ENCODE results near the gene TAPBP. TPM values are rescaled to one million over a fixed set of nuclear protein-coding genes. Genes with fewer than 3 reads are reported as not detected.

TAPBP gene
- polyA plus RNA-seq, 3 donors = 138 to 228 (median 141) TPM

- Mint-ChIP-seq H3K27ac (peak overlapping the region; percentile 98 to 100 (median 100)), H3K27me3 (ENCODE audit: low read depth in 3 of 3) (peaks cover 0 to 3% (median 0%) of the 10 kb centered on the region in 3 donors), H3K4me1 (peaks cover 46% of the 10 kb centered on the region), H3K9me3 (peaks cover 0 to 7% (median 0%) of the 10 kb centered on the region in 7 donors), H3K4me3 (peak overlapping the region; percentile 100), H3K36me3 (peaks cover 40 to 61% of the 10 kb centered on the region in 2 donors)
- peaks cover 75% of the 10 kb centered on the region for H4K20me1 ChIP-seq (ENCODE audit: insufficient read depth, low read length)
- H3K27ac ChIP-seq (ENCODE audit: low read depth in 1 of 2, low read length in 2 of 2) = peak overlapping the region; percentile 94 to 98
- peak overlapping the region; percentile 53 for H2AFZ ChIP-seq (ENCODE audit: insufficient read depth, low read depth, low read length, poor library complexity, severe bottlenecking)
- H3K27me3 ChIP-seq (ENCODE audit: control insufficient read depth in 2 of 2, insufficient read depth in 2 of 2, low read length in 2 of 2) = no peaks in the 10 kb centered on the region
- H3K9ac ChIP-seq (ENCODE audit: insufficient read depth, low read length, poor library complexity, severe bottlenecking) = peak overlapping the region; percentile 78
- WGBS (ENCODE audit: insufficient coverage) = 0% methylated on average over 46 of the region's 54 CpGs
- peaks cover 39 to 62% of the 10 kb centered on the region in 2 donors for H3K36me3 ChIP-seq (replicated peaks in 1 of 2; ENCODE audit: control insufficient read depth in 1 of 2, insufficient read depth in 2 of 2, low read length in 2 of 2)
- H3K79me2 ChIP-seq (ENCODE audit: insufficient read depth, low read length) = peaks cover 88% of the 10 kb centered on the region
- no peaks in the 10 kb centered on the region for H3K9me3 ChIP-seq (replicated peaks in 1 of 2; ENCODE audit: control insufficient read depth in 1 of 2, insufficient read depth in 1 of 2, low read length in 2 of 2)
- TF ChIP-seq CTCF (IDR thresholded peaks at IDR 0.05) = peak; percentile 87
- peak overlapping the region; percentile 99 for H3K4me2 ChIP-seq (replicated peaks; ENCODE audit: extremely low read depth, low read length, poor library complexity, severe bottlenecking)
- H3K4me1 ChIP-seq (ENCODE audit: control insufficient read depth in 1 of 2, insufficient read depth in 2 of 2, low read length in 2 of 2) = peaks cover 34 to 36% of the 10 kb centered on the region in 2 donors
- DNase-seq = peak; percentile 85 to 88 (median 87)
- peak overlapping the region; percentile 75 to 95 (median 83) for H3K4me3 ChIP-seq (replicated peaks in 1 of 3; ENCODE audit: low read depth in 2 of 3, low read length in 3 of 3)
- intact Hi-C loops (cut with micrococcal nuclease) = loop anchor here (2.0 to 10.0 kb wide), 3 partner anchors 95 to 99 kb away; partner anchors contain the start of genes RXRB (in 2 of the 2), SLC39A7 (in 2 of the 2), HSD17B8 (in 1 of the 2) and KIFC1 (in 1 of the 2)
Measured at GRCh38 chr6:33299237-33299944, 14.5 kb downstream of the TAPBP start.

DNA sequence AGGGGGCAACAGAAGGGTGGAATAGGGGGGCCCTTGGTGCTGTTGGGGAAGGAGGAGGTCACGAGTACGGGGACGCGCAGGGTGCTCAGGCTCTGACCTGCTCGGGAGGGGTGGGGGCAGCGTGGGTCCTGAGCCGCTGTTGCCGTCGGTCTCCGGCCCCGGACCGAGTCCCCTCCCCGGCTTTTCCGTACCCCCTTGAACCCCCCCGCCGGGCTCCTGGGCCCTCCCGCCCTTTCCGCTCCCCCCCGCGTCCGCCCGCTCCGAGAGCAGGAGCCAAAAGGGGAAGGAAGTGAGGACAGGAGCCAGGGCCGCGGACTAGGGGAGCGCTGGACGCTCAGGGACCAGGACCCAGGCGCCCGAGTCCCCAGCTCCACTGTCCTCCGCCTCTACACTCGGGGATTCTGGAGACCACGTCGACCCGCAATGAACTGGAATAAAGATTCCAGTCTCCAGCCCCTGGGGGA is 15.1 kb downstream of the TAPBP start, which contains the start of gene RGL2:
Gene RGL2 (minus strand): TSS at position 170 of the 464 bp plus-strand sequence. CDS start 332 bp downstream, outside the sequence.
- Mint-ChIP-seq H3K27me3 (ENCODE audit: low read depth in 3 of 3) (peaks cover 0 to 3% (median 0%) of the 10 kb centered on the region in 3 donors), H3K9me3 (peaks cover 0 to 7% (median 0%) of the 10 kb centered on the region in 7 donors), H3K4me3 (peak within 1 kb of the TSS; percentile 100), H3K27ac (peak within 1 kb of the TSS; percentile 98 to 100 (median 100)), H3K4me1 (peaks cover 47% of the 10 kb centered on the region), H3K36me3 (peaks cover 40 to 60% of the 10 kb centered on the region in 2 donors)
- intact Hi-C loops (cut with micrococcal nuclease) = loop anchor here (2.0 to 10.0 kb wide), 3 partner anchors 96 to 98 kb away; partner anchors contain the start of genes RXRB (in 2 of the 2), SLC39A7 (in 2 of the 2), HSD17B8 (in 1 of the 2) and KIFC1 (in 1 of the 2)
- peak within 1 kb of the TSS; percentile 75 to 95 (median 83) for H3K4me3 ChIP-seq (replicated peaks in 1 of 3; ENCODE audit: low read depth in 2 of 3, low read length in 3 of 3)
- peaks cover 85% of the 10 kb centered on the region for H3K79me2 ChIP-seq (ENCODE audit: insufficient read depth, low read length)
- H3K36me3 ChIP-seq (replicated peaks in 1 of 2; ENCODE audit: control insufficient read depth in 1 of 2, insufficient read depth in 2 of 2, low read length in 2 of 2) = peaks cover 39 to 62% of the 10 kb centered on the region in 2 donors
- WGBS (ENCODE audit: insufficient coverage) = 0% methylated on average over 13 of the region's 34 CpGs
- H3K9ac ChIP-seq (ENCODE audit: insufficient read depth, low read length, poor library complexity, severe bottlenecking) = peak within 1 kb of the TSS; percentile 78
- peak within 1 kb of the TSS; percentile 99 for H3K4me2 ChIP-seq (replicated peaks; ENCODE audit: extremely low read depth, low read length, poor library complexity, severe bottlenecking)
- no peaks in the 10 kb centered on the region for H3K9me3 ChIP-seq (replicated peaks in 1 of 2; ENCODE audit: control insufficient read depth in 1 of 2, insufficient read depth in 1 of 2, low read length in 2 of 2)
- peaks cover 75% of the 10 kb centered on the region for H4K20me1 ChIP-seq (ENCODE audit: insufficient read depth, low read length)
- H3K4me1 ChIP-seq (ENCODE audit: control insufficient read depth in 1 of 2, insufficient read depth in 2 of 2, low read length in 2 of 2) = peaks cover 34 to 36% of the 10 kb centered on the region in 2 donors
- H3K27me3 ChIP-seq (ENCODE audit: control insufficient read depth in 2 of 2, insufficient read depth in 2 of 2, low read length in 2 of 2) = no peaks in the 10 kb centered on the region
- peak; percentile 79 for DNase-seq
- no peak for TF ChIP-seq CTCF (IDR thresholded peaks at IDR 0.05)
- H2AFZ ChIP-seq (ENCODE audit: insufficient read depth, low read depth, low read length, poor library complexity, severe bottlenecking) = peak within 1 kb of the TSS; percentile 53
- peak within 1 kb of the TSS; percentile 94 to 98 for H3K27ac ChIP-seq (ENCODE audit: low read depth in 1 of 2, low read length in 2 of 2)
